ENCODE measurements around the gene MYADML2.

The MYADML2 gene

DNA sequence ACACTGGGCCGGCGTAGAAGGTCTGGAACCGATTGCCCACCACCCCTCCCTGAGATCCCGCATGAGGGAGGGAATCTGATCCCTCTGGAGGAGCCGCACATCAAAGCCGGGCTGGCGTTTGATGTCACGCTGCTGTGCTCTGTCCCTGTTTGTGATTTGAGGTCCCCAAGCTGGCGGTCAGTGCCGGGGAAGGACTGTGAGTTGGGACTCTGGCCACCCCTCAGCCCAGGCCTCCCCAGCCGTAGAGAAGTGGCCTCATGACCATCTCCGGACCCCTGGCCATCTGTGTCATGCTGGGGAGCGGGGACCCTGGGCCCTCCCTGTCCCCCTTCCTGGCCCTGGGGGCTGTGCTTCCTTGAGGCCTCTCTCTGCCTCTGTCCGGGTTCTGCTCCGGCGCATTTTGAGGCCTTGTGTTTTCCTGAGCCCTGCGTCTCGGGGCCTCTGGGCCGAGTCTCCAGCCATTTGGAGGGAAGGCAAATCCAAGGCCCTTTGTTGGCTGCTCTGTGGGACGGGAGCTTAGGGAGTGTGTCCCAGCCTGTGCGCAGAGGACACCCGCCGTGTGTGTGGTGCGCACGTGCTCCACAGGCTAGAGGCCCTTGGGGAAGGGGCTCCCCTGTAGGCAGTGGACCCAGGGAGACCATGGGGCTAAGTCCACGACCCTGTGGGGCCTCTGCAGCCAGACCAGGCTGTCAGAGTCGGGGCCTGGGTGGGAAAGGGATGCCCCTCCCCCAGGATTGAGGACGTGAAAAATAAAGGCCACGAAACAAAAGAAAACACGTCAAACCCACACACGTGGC lies 45.5 kb upstream of the MYADML2 start:
- no peak overlapping the region for H3K4me3 ChIP-seq (ENCODE audit: low read length)
- TF ChIP-seq CTCF (conservative IDR thresholded peaks at IDR 0.05; ENCODE audit: low read depth, low read length) = no peak
- DNase-seq (ENCODE audit: low read depth) = no peak

GRCh38 chr17:81991684-81992305 lies 44.8 kb upstream of the MYADML2 start:
- H3K4me3 ChIP-seq (ENCODE audit: low read length) = no peak overlapping the region
- peak; percentile 87 for DNase-seq (ENCODE audit: low read depth)
- no peak for TF ChIP-seq CTCF (conservative IDR thresholded peaks at IDR 0.05; ENCODE audit: low read depth, low read length)

DNA sequence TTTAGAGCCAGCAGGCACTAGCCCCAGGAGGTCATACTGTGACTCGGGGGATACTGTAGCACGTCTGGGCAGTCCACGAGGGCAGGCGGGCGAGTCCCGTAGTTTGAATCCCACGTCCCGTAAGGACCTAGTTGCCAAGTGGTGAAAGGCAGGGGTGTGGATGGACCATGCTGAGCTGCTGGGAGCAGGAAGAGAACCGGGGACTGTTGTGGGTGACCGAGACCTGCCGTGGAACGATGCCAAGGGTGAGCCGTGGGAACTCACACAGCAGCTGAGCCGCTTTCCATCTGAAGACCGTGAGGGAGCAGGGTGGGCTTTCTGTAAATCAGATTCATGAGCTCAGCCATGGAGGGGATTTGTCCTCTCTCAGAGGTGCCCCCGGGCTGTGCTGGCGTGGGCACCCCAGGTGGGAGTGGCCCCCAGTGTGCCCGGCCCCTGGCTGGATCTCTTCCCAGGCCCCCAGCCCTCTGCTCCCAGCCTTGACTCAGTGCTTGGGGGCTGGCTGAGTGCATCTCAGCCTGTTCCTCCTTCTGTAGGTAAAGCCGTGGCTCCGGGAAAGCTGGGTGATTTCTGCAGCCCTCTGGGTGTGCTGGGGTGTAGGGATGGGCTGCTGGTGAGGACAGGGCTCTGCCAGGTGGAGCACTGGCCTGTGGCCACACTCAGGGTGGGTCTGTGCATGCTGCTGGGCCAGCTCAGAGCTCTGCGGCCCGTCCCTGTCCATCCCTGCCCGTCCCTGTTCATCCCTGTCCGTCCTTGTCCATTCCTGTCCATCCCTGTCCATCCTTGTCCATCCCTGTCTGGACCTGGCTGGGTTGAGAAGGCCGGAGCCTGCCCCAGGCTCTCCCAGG lies 44.0 kb upstream of the MYADML2 start:
- H3K4me3 ChIP-seq (ENCODE audit: low read length) = no peak overlapping the region
- no peak for TF ChIP-seq CTCF (conservative IDR thresholded peaks at IDR 0.05; ENCODE audit: low read depth, low read length)
- no peak for DNase-seq (ENCODE audit: low read depth)

GRCh38 chr17:81987161-81987770 lies 40.2 kb upstream of the MYADML2 start:
- DNase-seq (ENCODE audit: low read depth) = no peak
- no peak overlapping the region for H3K4me3 ChIP-seq (ENCODE audit: low read length)
- no peak for TF ChIP-seq CTCF (conservative IDR thresholded peaks at IDR 0.05; ENCODE audit: low read depth, low read length)

- DNase-seq (ENCODE audit: low read depth) = no peak
- no peak for TF ChIP-seq CTCF (conservative IDR thresholded peaks at IDR 0.05; ENCODE audit: low read depth, low read length)
- H3K4me3 ChIP-seq (ENCODE audit: low read length) = no peak overlapping the region
These were observed 39.6 kb upstream of the MYADML2 start for GRCh38 chr17:81986606-81987005.

- no peak overlapping the region for H3K4me3 ChIP-seq (ENCODE audit: low read length)
- TF ChIP-seq CTCF (conservative IDR thresholded peaks at IDR 0.05; ENCODE audit: low read depth, low read length) = no peak
- DNase-seq (ENCODE audit: low read depth) = no peak
These were observed 37.9 kb upstream of the MYADML2 start for GRCh38 chr17:81984773-81985410.
